Head of caudate nucleus (tissue), 42 donors: ENCODE measurements around the gene NIPAL3.

Experiments
- DNase-seq, 42 donors: peaks; one replicate each; pipeline versions ENCODE4 v3.0.0 to v3.0.0-alpha.2; 2020 to 2021; ENCODE audit warnings: mixed read lengths in 7 of 42
- intact Hi-C: fragments of 100-400 bp; cut with DNase I; formaldehyde crosslinking; loops from one replicate; pipeline ENCODE4 v1.15.0; 2022

NIPAL3 gene

GRCh38 chr1:24388331-24388885, 27.2 kb upstream of the NIPAL3 start:
- intact Hi-C loops = no loop called here
- DNase-seq = peak in 1 of 42 donors; percentile 24

GRCh38 chr1:24389231-24389678, 26.3 kb upstream of the NIPAL3 start:
- peak in 1 of 42 donors; percentile 13 for DNase-seq
- intact Hi-C loops = no loop called here

GRCh38 chr1:24390924-24391782, 24.4 kb upstream of the NIPAL3 start:
- peak; percentile 64 to 92 (median 82) for DNase-seq
- intact Hi-C loops = loop anchor here (2.0 kb wide), 1 partner anchor 192 kb away; no protein-coding TSS in a partner anchor

- peak; percentile 29 to 90 (median 74) for DNase-seq
- intact Hi-C loops = loop anchor here (2.0 kb wide), 1 partner anchor 193 kb away; no protein-coding TSS in a partner anchor
Observed at GRCh38 chr1:24391882-24392603, 23.6 kb upstream of the NIPAL3 start.

GRCh38 chr1:24392604-24392946, 23.0 kb upstream of the NIPAL3 start:
- DNase-seq = no peak
- intact Hi-C loops = no loop called here

GRCh38 chr1:24392982-24393650, 22.5 kb upstream of the NIPAL3 start:
- intact Hi-C loops = no loop called here
- peak in 1 of 42 donors; percentile 33 for DNase-seq

GRCh38 chr1:24393892-24394291, 21.7 kb upstream of the NIPAL3 start:
- DNase-seq = peak in 1 of 42 donors; percentile 29
- intact Hi-C loops = no loop called here

- intact Hi-C loops = no loop called here
- no peak for DNase-seq
Observed at GRCh38 chr1:24400065-24400464, 15.5 kb upstream of the NIPAL3 start.

- peak in 1 of 42 donors; percentile 24 for DNase-seq
- intact Hi-C loops = no loop called here
Observed at GRCh38 chr1:24403806-24404205, 11.8 kb upstream of the NIPAL3 start.

- intact Hi-C loops = no loop called here
- no peak for DNase-seq
Observed at GRCh38 chr1:24406788-24407187, 8.8 kb upstream of the NIPAL3 start.

- peak in 1 of 42 donors; percentile 26 for DNase-seq
Observed at GRCh38 chr1:24409535-24409934, 6.1 kb upstream of the NIPAL3 start.

GRCh38 chr1:24410750-24411149, 4.9 kb upstream of the NIPAL3 start:
- intact Hi-C loops = loop anchor here (10.0 kb wide), 1 partner anchor 224 kb away; no protein-coding TSS in a partner anchor
- DNase-seq = no peak

More at GRCh38 chr1:24409535-24409934, 6.1 kb upstream of the NIPAL3 start:
- intact Hi-C loops = no loop called here

- DNase-seq = no peak
- intact Hi-C loops = loop anchor here (10.0 kb wide), 1 partner anchor 223 kb away; no protein-coding TSS in a partner anchor
Observed at GRCh38 chr1:24411963-24412362, 3.6 kb upstream of the NIPAL3 start.

- intact Hi-C loops = loop anchor here (10.0 kb wide), 1 partner anchor 222 kb away; no protein-coding TSS in a partner anchor
- DNase-seq = no peak
Observed at GRCh38 chr1:24412408-24412807, 3.2 kb upstream of the NIPAL3 start.

GRCh38 chr1:24413350-24414163, 2.0 kb upstream of the NIPAL3 start, which contains the start of gene STPG1:
Gene STPG1, minus strand, starts transcription at chr1:24413782. Its CDS starts 12,394 bp downstream, at chr1:24401388.
- intact Hi-C loops = loop anchor here (10.0 kb wide), 1 partner anchor 221 kb away; no protein-coding TSS in a partner anchor
- DNase-seq = peak; percentile 62 to 92 (median 78)

- intact Hi-C loops = loop anchor here (10.0 kb wide), 1 partner anchor 220 kb away; no protein-coding TSS in a partner anchor
- DNase-seq = peak in 2 of 42 donors; percentile 56
Observed at GRCh38 chr1:24414775-24415333, 748 bp upstream of the NIPAL3 start.

- DNase-seq = peak in 13 of 42 donors; percentile 19 to 56 (median 35)
Observed at GRCh38 chr1:24415910-24416665, 486 bp downstream of the NIPAL3 start.

More at GRCh38 chr1:24415910-24416665, 486 bp downstream of the NIPAL3 start:
- intact Hi-C loops = loop anchor here (10.0 kb wide), 1 partner anchor 219 kb away; no protein-coding TSS in a partner anchor
